Hindlimb muscle (tissue), 1 donor: Measurements from ENCODE around the gene SYF2. TPM values are rescaled to one million over a fixed set of nuclear protein-coding genes. Genes with fewer than 3 reads are reported as not detected.
"Not testable (repeated sequence)": the region's sequence is repeated elsewhere in the genome, so short reads cannot be mapped to it uniquely, and the experiment has no call there.

Experiments used
- DNase-seq: peaks from one replicate; pipeline ENCODE4 v3.0.0-alpha.2; 2013
- polyA plus RNA-seq: library from polyadenylated mRNA; unstranded; fragments of 120-200 nt; gene quantifications from one replicate; pipeline ENCODE4 v1.2.1, GENCODE V29; 2013; ENCODE audit not compliant: insufficient read length

Gene SYF2
- polyA plus RNA-seq, 1 donor, result 54.1 TPM

- DNase-seq, result no peak
Observed at GRCh38 chr1:25245809-25246599, 13.7 kb upstream of the SYF2 start.

GRCh38 chr1:25245393-25245792 is 13.1 kb upstream of the SYF2 start:
- no peak for DNase-seq

DNA sequence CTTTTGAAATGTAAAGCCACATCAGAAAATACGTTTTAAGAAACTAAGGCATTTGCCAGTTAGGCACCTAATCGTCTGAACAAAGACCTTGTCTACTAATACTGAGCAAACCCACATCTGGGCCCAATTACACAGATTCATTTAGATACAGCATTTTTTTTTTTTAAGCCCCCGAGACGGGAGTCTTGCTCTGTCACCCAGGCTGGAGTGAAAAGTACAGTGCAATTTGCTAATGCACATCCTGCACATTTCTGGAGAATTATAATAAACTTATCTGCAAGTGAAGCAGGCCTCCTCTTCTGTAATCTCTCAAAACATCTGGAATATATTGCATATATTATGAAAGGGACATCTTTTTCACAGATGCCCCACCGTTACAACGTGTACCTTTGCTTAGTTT is 11.6 kb upstream of the SYF2 start:
- DNase-seq, result no peak

DNA sequence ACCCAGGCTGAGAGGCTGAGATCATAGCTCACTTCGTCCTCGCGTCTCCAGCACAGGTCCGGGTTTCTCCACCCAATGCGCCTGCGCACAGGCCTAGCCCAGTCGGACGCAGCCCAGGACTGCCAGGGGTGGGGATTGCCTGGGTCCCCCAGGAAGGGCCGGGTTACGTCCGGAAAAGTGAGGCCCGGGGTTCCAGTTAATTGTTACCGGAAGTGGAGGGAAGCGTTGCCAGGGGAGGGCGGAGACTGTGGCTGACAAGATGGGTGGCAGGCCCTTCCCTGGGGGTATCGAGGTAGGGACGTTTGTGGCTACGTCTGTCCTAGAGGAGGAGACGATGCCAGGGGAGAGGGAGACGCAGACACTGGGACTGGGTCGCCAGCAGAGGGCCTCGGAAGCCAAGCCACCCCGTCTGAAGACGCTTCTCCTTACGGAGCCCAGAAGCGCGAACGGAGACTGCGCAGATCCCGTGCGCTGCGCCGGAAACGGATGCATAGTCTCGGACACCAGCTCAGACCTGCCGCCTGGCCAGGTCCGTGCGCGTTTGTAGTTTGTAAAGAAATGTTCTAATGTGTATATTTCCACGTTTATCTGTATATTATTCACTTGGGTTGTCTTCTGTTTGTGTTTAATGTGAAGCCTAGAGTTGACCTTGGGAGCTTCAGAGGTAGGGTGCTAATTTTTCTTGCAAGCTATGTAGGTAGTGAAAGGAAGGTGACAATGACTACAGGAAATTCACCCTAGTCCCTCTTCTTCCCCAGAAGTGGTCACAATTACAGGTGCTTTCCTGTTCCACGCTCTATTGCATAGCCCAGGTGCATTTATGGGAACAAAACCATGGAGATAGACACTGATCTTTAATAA is 7.6 kb upstream of the SYF2 start:
- DNase-seq, result peak; percentile 93

DNA sequence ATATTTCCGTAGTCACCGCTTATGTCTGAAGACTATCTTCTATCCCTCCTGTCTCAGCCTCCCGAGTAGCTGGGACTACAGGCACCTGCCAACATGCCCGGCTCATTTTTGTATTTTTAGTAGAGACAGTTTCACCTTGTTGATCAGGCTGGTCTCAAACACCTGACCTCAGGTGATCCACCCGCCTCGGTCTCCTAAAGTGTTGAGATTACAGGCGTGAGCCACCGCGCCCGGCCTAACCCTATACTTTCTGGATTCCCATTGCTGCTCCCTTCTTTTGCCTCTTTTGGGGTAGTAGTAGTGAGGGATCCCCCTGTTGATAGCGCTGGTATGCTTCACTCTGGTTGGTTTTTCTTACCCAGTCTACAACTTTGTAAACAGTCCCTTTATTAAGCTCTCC is 5.7 kb upstream of the SYF2 start:
- DNase-seq, result no peak

- DNase-seq, result not testable (repeated sequence)
Observed at GRCh38 chr1:25236261-25236660, 4.0 kb upstream of the SYF2 start.

DNA sequence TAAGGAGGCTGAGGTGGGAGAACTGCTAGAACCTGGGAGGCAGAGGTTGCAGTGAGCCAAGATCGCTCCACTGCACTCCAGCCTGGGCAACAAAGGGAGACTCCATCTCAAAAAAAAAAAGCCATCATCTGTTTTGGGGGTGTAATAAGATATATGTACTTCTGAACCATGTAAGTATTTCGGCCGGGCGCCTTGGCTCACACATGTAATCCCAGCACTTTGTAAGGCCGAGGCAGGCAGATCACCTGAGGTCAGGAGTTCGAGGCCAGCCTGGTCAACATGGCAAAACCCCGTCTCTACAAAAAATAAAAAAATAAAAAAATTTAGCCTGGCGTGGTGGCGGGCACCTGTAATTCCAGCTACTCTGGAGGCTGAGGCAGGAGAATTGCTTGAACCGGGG is 3.1 kb upstream of the SYF2 start:
- not testable (repeated sequence) for DNase-seq

- peak; percentile 75 for DNase-seq
Observed at GRCh38 chr1:25232866-25233784, 823 bp upstream of the SYF2 start.

GRCh38 chr1:25223471-25223870 is 8.8 kb downstream of the SYF2 start:
- DNase-seq, result no peak

DNA sequence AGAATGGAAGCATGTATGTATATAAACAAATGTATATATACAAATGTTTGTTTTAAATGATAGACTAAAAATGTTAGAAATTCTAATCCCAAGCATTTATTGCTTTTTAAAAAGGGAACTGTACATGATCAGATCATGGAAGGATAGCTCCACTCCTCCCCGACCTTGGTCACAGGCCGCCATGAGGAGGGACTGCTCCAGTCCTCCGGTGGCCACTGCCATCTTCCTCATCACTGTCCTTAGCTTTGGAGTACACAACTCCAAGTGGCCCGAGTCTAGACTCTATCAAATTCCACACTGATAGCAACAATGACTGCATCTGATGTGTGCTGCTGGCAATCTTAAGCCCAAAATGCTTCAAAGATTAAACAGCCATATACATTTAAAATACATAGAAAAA is 9.7 kb downstream of the SYF2 start:
- DNase-seq, result no peak

DNA sequence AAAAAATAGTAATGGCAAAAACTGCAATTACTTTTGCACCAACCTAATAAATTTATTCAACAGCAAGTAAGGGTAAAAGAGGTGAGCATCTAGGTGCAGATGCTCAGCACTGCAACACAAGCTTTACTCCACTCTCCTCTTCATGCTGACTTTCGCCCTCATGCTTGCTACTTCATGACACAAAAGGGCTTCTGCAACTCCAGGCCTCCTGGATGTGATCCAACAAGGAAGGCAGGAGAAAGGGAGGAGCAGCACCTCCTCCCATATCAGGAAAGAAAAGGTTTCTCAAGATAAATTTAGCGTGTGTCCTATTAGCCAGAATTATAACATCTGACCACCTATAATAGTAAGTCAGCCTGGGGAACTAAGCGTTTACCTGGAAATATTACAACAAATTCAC is 11.6 kb downstream of the SYF2 start:
- DNase-seq, result no peak

DNA sequence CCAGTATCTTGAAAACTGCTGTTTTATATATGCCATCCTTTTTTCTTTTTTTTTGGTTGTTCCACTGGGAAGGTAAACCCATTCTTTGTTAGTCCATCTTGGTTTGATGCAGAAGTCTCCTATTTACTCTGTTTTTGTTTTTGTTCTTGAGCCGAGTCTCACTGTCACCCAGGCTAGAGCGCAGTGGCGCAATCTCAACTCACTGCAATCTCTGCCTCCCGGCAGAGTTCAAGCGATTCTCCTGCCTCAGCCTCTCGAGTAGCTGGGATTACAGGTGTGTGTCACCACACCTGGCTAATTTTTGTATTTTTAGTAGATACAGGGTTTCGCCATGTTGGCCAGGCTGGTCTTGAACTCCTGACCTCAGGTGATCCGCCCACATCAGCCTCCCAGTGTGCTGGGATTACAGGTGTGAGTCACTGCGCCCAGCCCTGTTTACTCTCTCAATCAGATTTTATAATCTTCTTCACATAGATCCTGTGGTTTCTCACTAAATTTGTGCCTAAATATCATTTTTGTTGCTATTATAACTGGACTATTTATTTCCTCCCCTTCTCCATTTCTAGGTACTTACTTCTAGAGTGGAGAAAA is 12.5 kb downstream of the SYF2 start:
- no peak for DNase-seq

GRCh38 chr1:25217598-25218232 is 14.6 kb downstream of the SYF2 start:
- DNase-seq, result no peak

GRCh38 chr1:25217015-25217414 is 15.3 kb downstream of the SYF2 start:
- DNase-seq, result no peak

DNA sequence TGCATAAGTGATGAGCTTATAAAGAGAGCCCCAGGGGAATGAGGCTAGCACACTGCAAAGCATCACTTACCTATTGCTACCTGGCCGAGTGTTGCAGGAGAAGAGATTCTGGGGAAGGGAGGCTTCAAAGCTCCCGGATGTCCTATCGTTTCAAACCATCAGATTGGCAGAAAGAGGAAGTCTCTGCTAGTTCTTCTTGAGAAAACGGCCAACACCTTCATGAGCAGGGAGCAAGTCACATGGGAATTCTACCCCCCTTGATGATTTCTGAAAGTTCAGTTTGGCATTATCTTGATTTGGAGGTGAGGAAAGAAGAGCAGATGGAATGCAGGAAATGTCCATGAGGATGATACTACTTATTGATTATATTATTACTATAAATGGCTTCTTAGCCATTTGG is 16.2 kb downstream of the SYF2 start:
- no peak for DNase-seq

GRCh38 chr1:25212725-25213124 is 19.6 kb downstream of the SYF2 start:
- no peak for DNase-seq

GRCh38 chr1:25210728-25211127 is 21.6 kb downstream of the SYF2 start:
- no peak for DNase-seq

DNA sequence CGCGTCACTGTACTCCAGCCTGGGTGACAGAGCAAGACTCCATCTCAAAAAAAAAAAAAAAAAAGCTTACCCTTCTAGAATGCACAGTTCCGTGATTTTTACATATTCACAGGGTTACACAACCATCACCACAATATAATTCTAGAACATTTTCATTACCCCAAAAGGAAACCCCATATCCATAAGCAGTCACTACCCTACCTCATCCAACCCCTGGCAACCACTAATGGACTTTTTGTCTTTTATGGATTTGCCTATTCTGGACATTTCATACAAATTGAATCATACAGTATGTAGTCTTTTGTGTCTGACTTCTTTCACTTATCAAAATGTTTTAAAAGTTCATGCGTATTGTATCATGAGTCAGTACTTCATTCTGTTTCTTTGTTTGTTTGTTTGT is 22.8 kb downstream of the SYF2 start:
- DNase-seq, result no peak

- DNase-seq, result no peak
Observed at GRCh38 chr1:25208561-25209222, 23.6 kb downstream of the SYF2 start.

DNA sequence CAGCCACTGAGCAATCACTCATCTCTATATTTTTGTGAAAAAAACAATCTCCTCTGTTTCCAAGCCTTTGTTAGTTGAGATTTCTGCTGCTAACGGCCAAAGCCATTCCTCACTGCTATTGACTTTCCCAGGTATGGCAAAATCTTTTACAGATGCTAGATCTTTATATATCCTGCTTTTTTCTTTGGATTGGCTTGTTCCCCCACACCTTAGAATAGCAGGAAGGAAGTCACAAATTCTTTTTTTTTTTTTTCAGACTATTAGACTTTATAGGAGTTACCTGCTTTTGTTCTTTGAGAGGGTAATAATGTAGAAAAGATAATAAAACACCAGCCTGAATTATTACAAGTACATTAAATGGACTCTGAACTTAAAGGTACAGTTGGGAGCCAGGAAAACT is 24.2 kb downstream of the SYF2 start:
- DNase-seq, result no peak

GRCh38 chr1:25206201-25206600 is 26.1 kb downstream of the SYF2 start:
- DNase-seq, result no peak
